Lower leg skin (tissue), 4 donors: Measurements from ENCODE around the gene SLC39A11. TPM values are rescaled to one million over a fixed set of nuclear protein-coding genes. Genes with fewer than 3 reads are reported as not detected.
"Not testable (repeated sequence)": the region's sequence is repeated elsewhere in the genome, so short reads cannot be mapped to it uniquely, and the experiment has no call there.

Experiments used
- DNase-seq, 2 donors: peaks; one replicate each; pipeline ENCODE4 v3.0.0-alpha.2; 2019; ENCODE audit warnings: low spot score in 2 of 2
- H3K4me3 ChIP-seq: fragments of 200-600 bp; sonication (generic); 2 replicates; pipeline ENCODE4 v1.5.1; 2017; ENCODE audit warnings: mild to moderate bottlenecking, low read depth; ENCODE audit not compliant: poor library complexity, severe bottlenecking
- CTCF ChIP-seq, 3 donors: fragments of 450-650 bp; IDR thresholded peaks; one replicate each; pipeline ENCODE4 v1.5.1; 2016; ENCODE audit warnings: antibody characterized with exemption in 3 of 3, mild to moderate bottlenecking in 3 of 3, moderate library complexity in 2 of 3
- POLR2A ChIP-seq, 2 donors: fragments of 450-650 bp; IDR thresholded peaks; one replicate each; pipeline ENCODE4 v1.6.1; 2016 to 2017; ENCODE audit warnings: antibody characterized with exemption in 2 of 2, mild to moderate bottlenecking in 1 of 2, moderate library complexity in 1 of 2
- WGBS, 2 donors: methylation state at CpG; one replicate each; pipeline ENCODE4 v1.1.5; 2018; 5-methylcytosine and 5-hydroxymethylcytosine counted together
- intact Hi-C: fragments of 100-400 bp; cut with DNase I; formaldehyde crosslinking; loops from one replicate; pipeline ENCODE4 v1.15.0; 2023; ENCODE audit warnings: low total_unique reads
- total RNA-seq, 4 donors: library from RNA; depleted of rRNA; stranded (reverse); fragments of >200 nt; gene quantifications; one replicate each; pipeline ENCODE4 v1.1.0, GENCODE V29; 2016

SLC39A11 gene
- total RNA-seq, 4 donors from 2014 or later: 41.6 to 59.0 (median 47.1) TPM

GRCh38 chr17:72832306-72832705 is 260.2 kb downstream of the SLC39A11 start:
- TF ChIP-seq POLR2A (IDR thresholded peaks at IDR 0.05): no peak
- TF ChIP-seq CTCF (IDR thresholded peaks at IDR 0.05): no peak
- intact Hi-C loops: no loop called here
- no peak for DNase-seq
- 64 to 74% methylated on average over 6 of the region's 6 CpGs for WGBS, 2 donors
- H3K4me3 ChIP-seq: no peak overlapping the region

- no peak for TF ChIP-seq CTCF (IDR thresholded peaks at IDR 0.05)
- no peak for TF ChIP-seq POLR2A (IDR thresholded peaks at IDR 0.05)
- intact Hi-C loops: no loop called here
- WGBS, 2 donors: 92 to 94% methylated on average over 4 of the region's 4 CpGs
Measured at GRCh38 chr17:72829883-72830282, 262.6 kb downstream of the SLC39A11 start.

GRCh38 chr17:72826602-72827001 is 265.9 kb downstream of the SLC39A11 start:
- WGBS, 2 donors: 94 to 95% methylated on average over 4 of the region's 4 CpGs
- DNase-seq: no peak
- no peak for TF ChIP-seq CTCF (IDR thresholded peaks at IDR 0.05)
- no peak for TF ChIP-seq POLR2A (IDR thresholded peaks at IDR 0.05)
- H3K4me3 ChIP-seq: no peak overlapping the region
- intact Hi-C loops: no loop called here

More at GRCh38 chr17:72829883-72830282, 262.6 kb downstream of the SLC39A11 start:
- peak in 1 of 2 donors; percentile 18 for DNase-seq
- no peak overlapping the region for H3K4me3 ChIP-seq

- DNase-seq, intact Hi-C loops, H3K4me3 ChIP-seq: not testable (repeated sequence)
- 96 to 98% methylated on average over 2 of the region's 2 CpGs for WGBS, 2 donors
Measured at GRCh38 chr17:72826059-72826458, 266.4 kb downstream of the SLC39A11 start.

- H3K4me3 ChIP-seq: no peak overlapping the region
- no peak for TF ChIP-seq CTCF (IDR thresholded peaks at IDR 0.05)
- TF ChIP-seq POLR2A (IDR thresholded peaks at IDR 0.05): no peak
- peak in 1 of 2 donors; percentile 10 for DNase-seq
- intact Hi-C loops: no loop called here
- 46 to 64% methylated on average over 1 of the region's 1 CpG for WGBS, 2 donors
Measured at GRCh38 chr17:72825218-72825617, 267.3 kb downstream of the SLC39A11 start.

GRCh38 chr17:72824267-72824666 is 268.2 kb downstream of the SLC39A11 start:
- WGBS, 2 donors: 98% methylated on average over 4 of the region's 4 CpGs

GRCh38 chr17:72822358-72823023 is 270.0 kb downstream of the SLC39A11 start:
- 84 to 90% methylated on average over 5 of the region's 5 CpGs for WGBS, 2 donors
- DNase-seq: peak in 1 of 2 donors; percentile 23
- TF ChIP-seq POLR2A (IDR thresholded peaks at IDR 0.05) (no peak), CTCF (IDR thresholded peaks at IDR 0.05) (no peak)
- intact Hi-C loops: no loop called here
- no peak overlapping the region for H3K4me3 ChIP-seq

More at GRCh38 chr17:72824267-72824666, 268.2 kb downstream of the SLC39A11 start:
- DNase-seq, intact Hi-C loops, H3K4me3 ChIP-seq: not testable (repeated sequence)
